GM12865 (cell line): ENCODE results near the gene MT3.

Experiments
- DNase-seq: peaks from one replicate; pipeline ENCODE4 v3.0.0; 2010; ENCODE audit warnings: low read depth
- H3K4me3 ChIP-seq: 2 replicates; pipeline ENCODE4 v1.5.1; 2011; ENCODE audit warnings: mild to moderate bottlenecking, low read depth, low read length, control low read depth
- TF ChIP-seq, protein P1 (sequence below): IDR thresholded peaks from 2 replicates; pipeline ENCODE4 v1.5.1; 2011; ENCODE audit warnings: low read length, control low read depth, low read depth, inconsistent platforms; ENCODE audit not compliant: insufficient read depth; ENCODE audit errors: missing control alignments

The MT3 gene

DNA sequence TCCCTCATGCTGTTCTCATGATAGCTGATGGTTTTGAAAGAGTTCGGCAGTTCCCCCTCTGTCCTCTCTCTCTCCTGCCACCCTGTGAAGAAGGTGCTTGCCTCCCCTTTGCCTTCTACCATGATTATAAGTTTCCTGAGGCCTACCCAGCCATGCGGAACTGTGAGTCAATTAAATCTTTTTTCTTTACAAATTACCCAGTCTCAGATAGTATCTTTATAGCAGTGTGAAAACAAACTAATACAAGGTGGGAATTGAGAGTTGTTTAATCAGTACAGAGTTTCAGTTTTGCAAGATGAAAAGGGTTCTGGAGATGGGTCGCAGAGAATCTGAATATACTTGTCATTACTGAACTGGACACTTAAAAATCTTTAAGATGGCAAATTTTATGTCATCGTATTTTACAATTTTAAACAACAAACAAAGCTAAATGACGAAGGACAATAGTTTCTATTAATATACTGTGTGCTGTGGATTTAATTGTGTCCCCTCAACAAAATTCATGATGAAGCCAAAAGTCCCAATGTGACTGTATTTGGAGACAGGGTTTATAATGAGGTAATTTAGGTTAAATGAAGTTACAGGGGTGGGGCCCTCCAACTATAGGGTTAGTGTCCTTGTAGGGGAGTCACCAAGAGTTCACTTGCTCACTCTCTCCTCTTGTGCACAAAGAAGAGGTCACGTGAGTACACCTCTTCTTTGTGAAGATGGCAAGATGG lies 4.4 kb downstream of the MT3 start:
- no peak for DNase-seq
- H3K4me3 ChIP-seq: no peak overlapping the region
- TF ChIP-seq, protein P1, sequence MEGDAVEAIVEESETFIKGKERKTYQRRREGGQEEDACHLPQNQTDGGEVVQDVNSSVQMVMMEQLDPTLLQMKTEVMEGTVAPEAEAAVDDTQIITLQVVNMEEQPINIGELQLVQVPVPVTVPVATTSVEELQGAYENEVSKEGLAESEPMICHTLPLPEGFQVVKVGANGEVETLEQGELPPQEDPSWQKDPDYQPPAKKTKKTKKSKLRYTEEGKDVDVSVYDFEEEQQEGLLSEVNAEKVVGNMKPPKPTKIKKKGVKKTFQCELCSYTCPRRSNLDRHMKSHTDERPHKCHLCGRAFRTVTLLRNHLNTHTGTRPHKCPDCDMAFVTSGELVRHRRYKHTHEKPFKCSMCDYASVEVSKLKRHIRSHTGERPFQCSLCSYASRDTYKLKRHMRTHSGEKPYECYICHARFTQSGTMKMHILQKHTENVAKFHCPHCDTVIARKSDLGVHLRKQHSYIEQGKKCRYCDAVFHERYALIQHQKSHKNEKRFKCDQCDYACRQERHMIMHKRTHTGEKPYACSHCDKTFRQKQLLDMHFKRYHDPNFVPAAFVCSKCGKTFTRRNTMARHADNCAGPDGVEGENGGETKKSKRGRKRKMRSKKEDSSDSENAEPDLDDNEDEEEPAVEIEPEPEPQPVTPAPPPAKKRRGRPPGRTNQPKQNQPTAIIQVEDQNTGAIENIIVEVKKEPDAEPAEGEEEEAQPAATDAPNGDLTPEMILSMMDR: no peak

DNA sequence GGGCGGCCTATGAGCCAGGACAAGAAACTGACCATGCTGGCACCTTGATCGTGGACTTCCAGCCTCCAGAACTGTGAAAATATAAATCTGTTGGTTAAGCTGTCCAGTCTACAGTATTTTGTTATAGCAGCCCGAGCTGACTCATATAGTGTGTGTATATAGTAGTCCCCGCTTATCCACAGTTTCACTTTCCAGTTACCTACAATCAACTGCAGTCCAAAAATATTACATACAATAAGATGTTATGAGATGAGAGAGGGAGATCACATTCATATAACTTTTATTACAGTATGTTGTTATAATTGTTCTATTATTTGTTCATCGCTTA lies 4.9 kb downstream of the MT3 start:
- TF ChIP-seq, protein P1: no peak
- DNase-seq: no peak
- H3K4me3 ChIP-seq: no peak overlapping the region

DNA sequence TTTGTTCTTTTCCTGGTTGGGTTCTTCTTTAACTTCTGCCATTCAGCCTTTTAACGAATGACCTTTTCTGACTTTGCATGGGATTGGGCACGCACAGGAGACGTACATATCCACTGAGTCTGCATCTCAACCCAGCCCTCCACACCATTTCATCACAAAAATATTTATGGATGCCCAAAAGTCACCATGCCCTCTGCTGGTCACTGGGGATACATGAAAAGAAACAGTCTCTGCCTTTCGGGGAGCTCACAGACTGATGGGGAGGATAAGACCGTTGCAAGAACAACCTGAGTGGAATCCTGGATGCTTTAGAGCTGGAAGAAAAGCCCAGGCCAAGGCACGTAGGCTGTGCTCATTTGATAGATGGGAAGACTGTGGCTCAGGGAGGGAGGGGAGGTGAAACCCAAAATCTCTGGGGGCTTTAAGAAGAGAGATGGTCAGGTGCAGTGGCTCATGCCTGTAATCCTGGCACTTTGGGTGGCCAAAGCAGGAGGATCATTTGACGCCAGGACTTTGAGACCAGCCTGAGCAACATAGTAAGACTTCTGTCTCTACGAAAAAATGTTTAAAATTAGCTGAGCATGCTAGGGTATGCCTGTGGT lies 11.2 kb downstream of the MT3 start:
- TF ChIP-seq, protein P1: peak; percentile 61
- DNase-seq: peak; percentile 51
- no peak overlapping the region for H3K4me3 ChIP-seq

DNA sequence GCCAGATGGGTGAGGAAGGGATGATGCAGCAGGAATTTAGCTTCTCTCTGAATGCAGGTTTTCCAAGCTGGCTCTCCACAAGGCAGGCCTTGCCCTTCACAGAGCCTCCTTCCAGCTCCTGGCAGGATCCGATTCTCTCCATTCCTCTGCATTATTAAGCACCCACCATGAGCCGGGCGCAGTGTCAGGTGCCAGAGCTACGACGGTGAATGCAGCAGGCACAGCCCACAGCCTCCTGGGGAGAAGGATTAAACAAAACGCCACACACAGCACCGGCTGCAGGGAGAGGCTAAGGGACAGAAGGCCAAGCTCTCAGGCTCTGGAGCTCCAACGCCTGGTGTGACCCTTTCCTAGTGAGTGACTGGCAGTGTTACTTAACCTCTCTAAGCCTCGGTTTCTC lies 12.0 kb downstream of the MT3 start:
- no peak overlapping the region for H3K4me3 ChIP-seq
- TF ChIP-seq, protein P1: no peak
- DNase-seq: no peak

DNA sequence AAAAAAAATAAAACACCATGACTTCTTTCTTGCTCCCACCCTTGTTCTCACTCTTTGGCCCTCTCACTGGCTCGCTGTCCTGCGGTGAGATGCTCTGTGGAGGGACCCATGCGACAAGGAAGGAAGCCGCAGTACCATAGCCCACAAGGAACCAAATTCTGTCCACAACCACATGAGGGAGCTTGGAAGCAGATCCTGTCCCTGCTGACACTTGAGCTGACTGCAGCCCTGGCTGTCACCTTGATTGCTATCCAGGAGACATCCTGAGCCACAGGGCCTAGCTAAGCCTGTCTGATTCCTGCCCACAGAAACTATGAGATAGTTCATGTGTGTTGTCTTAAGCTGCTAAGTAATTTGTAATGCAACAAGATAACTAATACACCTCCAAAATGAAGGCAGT lies 14.3 kb downstream of the MT3 start:
- peak; percentile 25 for DNase-seq
- TF ChIP-seq, protein P1: peak; percentile 6
- H3K4me3 ChIP-seq: no peak overlapping the region

DNA sequence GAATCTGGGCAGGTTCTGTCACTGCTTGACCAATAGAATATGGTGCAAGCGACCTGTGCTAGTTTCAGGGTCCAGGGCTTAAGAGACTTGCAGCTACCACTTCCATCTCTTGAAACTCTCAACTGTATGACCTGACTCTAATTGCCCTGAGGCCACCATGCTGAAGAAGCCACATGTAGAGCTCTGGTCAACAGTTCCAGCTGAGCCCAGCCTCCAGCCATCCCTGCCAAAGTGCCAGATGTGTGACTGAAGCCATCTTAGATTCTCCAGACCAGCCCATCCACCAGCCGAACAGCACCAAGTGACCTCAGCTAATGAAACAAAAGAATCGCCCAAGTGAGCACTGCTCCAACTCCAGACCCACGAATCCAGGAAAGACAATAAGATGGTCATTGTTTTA lies 15.6 kb downstream of the MT3 start:
- TF ChIP-seq, protein P1: no peak
- no peak overlapping the region for H3K4me3 ChIP-seq
- no peak for DNase-seq

DNA sequence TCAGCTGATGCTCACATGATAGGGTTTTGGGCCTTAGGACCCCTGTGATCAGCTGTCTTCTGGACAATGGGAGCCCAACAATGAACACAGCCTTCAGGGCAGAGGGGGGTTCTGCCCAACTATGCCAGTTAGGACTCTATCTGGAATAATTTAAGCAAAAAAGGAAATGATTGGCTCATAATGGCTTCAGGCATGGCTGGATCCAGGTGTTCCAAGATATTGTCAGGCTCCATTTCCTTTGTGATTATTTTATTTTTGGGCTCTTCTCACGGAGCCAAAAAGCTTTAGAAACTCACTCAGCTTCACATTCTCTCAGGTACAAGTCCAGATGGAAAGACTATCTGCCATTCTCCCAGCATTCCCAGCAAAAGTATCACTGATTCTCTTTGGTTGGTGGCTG lies 16.1 kb downstream of the MT3 start:
- no peak overlapping the region for H3K4me3 ChIP-seq
- TF ChIP-seq, protein P1: no peak
- DNase-seq: no peak
